WERI-Rb-1 (cell line): ENCODE measurements around the gene ABL2.
"Not testable (repeated sequence)": the region's sequence is repeated elsewhere in the genome, so short reads cannot be mapped to it uniquely, and the experiment has no call there.

ENCODE experiments used
- DNase-seq: peaks from one replicate; pipeline ENCODE4 v3.0.0-alpha.2; 2020
- H3K27ac ChIP-seq: fragments of 250-450 bp; sonication (Bioruptor Pico); 2 replicates; pipeline ENCODE4 v1.5.1; 2020; ENCODE audit warnings: mild to moderate bottlenecking, moderate library complexity
- H3K27me3 ChIP-seq: fragments of 250-450 bp; sonication (Bioruptor Pico); 2 replicates; pipeline ENCODE4 v1.5.1; 2021; ENCODE audit warnings: mild to moderate bottlenecking, low read depth, moderate library complexity; ENCODE audit not compliant: insufficient read depth, severe bottlenecking
- H3K36me3 ChIP-seq: fragments of 250-450 bp; sonication (Bioruptor Pico); 2 replicates; pipeline ENCODE4 v1.5.1; 2020; ENCODE audit warnings: mild to moderate bottlenecking, moderate library complexity
- H3K4me3 ChIP-seq: 2 replicates; pipeline ENCODE4 v1.5.1; 2011; ENCODE audit warnings: low read depth, mild to moderate bottlenecking, control low read depth, low read length
- H3K9me3 ChIP-seq: fragments of 250-450 bp; sonication (Bioruptor Pico); 2 replicates; pipeline ENCODE4 v1.5.1; 2021; ENCODE audit warnings: mild to moderate bottlenecking, moderate library complexity; ENCODE audit not compliant: severe bottlenecking
- TF ChIP-seq, protein P1 (sequence below): IDR thresholded peaks from 2 replicates; pipeline ENCODE4 v1.5.1; 2011; ENCODE audit warnings: low read depth, mild to moderate bottlenecking, control low read depth, inconsistent platforms, low read length

ABL2 gene

DNA sequence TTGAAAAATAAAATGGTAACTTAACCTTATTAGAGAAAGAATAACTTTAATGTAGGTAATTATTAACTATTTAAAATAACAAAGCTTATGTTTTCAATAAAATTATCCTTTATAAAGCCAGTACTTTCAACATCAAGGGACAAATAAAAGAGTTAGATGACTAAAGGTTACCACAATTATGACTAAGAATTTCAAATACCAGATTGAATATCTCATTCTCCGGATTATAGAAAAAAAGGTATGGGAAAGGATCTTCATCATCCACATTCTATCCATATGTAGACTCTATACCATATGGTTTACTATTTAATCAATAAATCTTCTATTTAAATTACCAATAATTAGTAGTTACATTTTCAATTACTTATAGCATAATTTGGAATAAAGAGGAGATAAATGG is 84.9 kb downstream of the ABL2 start:
- H3K9me3 ChIP-seq = peaks cover 14% of the 10 kb centered on the region
- TF ChIP-seq, protein P1, sequence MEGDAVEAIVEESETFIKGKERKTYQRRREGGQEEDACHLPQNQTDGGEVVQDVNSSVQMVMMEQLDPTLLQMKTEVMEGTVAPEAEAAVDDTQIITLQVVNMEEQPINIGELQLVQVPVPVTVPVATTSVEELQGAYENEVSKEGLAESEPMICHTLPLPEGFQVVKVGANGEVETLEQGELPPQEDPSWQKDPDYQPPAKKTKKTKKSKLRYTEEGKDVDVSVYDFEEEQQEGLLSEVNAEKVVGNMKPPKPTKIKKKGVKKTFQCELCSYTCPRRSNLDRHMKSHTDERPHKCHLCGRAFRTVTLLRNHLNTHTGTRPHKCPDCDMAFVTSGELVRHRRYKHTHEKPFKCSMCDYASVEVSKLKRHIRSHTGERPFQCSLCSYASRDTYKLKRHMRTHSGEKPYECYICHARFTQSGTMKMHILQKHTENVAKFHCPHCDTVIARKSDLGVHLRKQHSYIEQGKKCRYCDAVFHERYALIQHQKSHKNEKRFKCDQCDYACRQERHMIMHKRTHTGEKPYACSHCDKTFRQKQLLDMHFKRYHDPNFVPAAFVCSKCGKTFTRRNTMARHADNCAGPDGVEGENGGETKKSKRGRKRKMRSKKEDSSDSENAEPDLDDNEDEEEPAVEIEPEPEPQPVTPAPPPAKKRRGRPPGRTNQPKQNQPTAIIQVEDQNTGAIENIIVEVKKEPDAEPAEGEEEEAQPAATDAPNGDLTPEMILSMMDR = no peak
- H3K4me3 ChIP-seq = no peak overlapping the region
- no peak for DNase-seq
- no peaks in the 10 kb centered on the region for H3K27me3 ChIP-seq
- H3K27ac ChIP-seq = peak overlapping the region; percentile 93
- H3K36me3 ChIP-seq = peaks cover 19% of the 10 kb centered on the region

DNA sequence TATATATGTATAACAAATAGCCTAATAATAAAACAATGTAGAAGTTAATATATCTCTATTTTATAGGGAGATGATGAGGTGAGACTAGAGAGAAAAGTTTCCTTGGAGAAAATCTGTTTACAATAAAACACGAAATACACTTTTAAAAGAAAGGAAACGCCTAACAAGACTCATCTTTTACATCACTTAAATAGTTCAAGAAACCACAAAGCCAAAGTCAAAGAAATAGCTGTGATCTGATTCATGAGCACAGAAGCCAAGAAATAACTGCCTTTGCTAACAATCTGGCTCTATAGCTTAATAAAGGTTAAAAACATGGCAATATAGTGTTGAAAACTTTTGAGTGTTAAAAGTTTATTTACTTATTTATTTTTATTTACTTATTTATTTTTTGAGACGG is 86.2 kb downstream of the ABL2 start:
- Histone ChIP-seq H3K27ac (no peak overlapping the region), H3K27me3 (no peaks in the 10 kb centered on the region), H3K9me3 (peaks cover 10% of the 10 kb centered on the region), H3K36me3 (peaks cover 18% of the 10 kb centered on the region), H3K4me3 (no peak overlapping the region)
- no peak for DNase-seq
- TF ChIP-seq, protein P1 = no peak

DNA sequence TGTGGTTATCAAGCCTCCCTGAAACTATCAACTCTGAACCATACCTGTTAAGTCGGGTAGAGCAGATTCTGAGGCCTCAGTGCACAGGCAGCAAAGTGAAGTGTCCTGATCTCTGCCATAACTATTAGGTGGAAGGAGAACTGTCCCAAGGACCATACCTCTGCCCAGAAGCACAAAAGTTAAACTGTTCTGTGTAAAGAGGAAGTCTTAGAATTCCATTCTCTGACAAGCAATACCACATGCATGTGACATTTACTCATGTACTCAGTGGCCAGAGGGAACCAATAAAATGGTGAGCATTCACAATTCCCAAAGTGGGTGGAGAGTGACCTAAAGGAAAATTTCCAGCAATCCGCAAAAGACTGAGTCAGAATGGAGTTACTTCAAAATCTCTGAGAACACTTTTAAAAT is 86.6 kb downstream of the ABL2 start:
- no peak overlapping the region for H3K27ac ChIP-seq
- no peak overlapping the region for H3K4me3 ChIP-seq
- no peaks in the 10 kb centered on the region for H3K27me3 ChIP-seq
- TF ChIP-seq, protein P1 = no peak
- DNase-seq = no peak
- peaks cover 19% of the 10 kb centered on the region for H3K36me3 ChIP-seq
- H3K9me3 ChIP-seq = peaks cover 10% of the 10 kb centered on the region

DNA sequence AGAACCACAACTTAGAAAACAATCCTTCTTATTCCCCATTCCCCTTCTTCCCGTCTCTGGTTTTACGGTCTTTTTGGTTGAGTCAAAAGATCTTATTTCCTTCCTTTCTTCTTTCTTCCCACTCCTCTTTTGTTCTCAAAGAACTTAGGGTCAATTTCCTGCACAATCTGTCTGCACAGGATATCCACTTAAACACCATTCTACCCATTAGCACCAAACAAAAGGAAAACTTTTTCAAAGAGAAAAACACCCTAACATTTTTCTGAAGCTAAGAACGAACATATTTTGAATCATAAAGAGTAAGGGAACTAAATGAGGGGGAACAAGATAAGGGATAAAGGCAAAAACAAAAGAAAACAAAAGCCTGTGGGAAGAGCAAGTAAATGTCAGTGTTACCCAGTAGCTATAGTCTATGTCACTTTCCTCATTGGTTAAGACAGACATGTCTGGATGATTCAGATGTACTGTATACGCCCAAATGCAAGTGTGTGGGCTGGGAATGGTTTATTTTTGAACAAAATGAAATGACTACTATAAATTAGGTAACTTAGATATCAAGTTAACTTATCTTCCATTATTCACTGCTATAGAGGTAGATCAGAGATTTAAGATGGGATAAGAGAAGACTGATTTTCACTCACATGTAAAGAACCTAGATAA is 87.8 kb downstream of the ABL2 start:
- no peak overlapping the region for H3K27ac ChIP-seq
- no peak overlapping the region for H3K4me3 ChIP-seq
- H3K36me3 ChIP-seq = peaks cover 19% of the 10 kb centered on the region
- peaks cover 10% of the 10 kb centered on the region for H3K9me3 ChIP-seq
- TF ChIP-seq, protein P1 = no peak
- H3K27me3 ChIP-seq = no peaks in the 10 kb centered on the region
- DNase-seq = no peak

DNA sequence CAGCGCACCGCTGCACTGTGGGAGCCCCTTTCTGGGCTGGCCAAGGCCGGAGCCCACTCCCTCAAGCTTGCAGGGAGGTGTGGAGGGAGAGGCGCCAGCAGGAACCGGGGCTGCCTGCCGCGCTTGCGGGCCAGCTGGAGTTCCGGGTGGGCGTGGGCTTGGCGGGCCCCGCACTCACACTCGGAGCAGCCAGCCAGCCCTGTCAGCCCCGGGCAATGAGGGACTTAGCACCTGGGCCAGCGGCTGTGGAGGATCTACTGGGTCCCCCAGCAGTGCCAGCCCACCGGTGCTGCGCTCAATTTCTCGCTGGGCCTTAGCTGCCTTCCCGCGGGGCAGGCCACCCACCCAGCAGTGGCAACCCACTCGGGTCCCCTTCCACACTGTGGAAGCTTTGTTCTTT is 90.7 kb downstream of the ABL2 start:
- not testable (repeated sequence) for H3K4me3 ChIP-seq, H3K27me3 ChIP-seq, DNase-seq, H3K27ac ChIP-seq
- Histone ChIP-seq H3K9me3 (peaks cover 14% of the 10 kb centered on the region), H3K36me3 (peaks cover 19% of the 10 kb centered on the region)

DNA sequence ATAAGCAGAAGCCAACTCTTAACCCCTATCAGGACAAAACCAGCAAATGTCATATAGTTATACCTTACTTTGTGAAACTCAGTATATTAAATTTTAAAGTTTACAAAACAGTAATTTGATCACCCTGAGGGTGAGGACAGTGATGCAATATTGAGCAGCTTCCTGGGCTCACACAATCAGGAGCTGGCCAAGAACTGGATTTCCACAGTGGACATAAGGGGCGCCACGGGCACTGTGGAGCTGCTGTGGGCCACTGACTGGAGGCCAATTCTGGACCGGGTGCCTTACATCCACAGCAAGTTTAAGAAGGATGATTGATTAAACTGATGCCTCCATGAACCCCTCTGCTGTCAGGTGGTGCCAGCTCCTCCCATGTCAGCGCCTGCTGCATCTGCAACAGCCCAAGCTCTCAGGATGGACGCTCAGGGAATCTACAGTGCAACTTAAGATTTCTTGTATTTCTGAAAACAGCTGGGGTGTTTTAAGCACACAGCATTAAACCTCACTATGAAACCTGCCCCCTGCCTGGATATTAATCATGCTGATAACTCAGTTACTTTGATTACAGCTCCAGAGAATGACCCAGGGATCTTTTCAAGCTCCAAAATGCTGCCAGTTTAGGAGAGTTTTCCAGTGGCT is 91.7 kb downstream of the ABL2 start:
- H3K27ac ChIP-seq = peak overlapping the region; percentile 12; the same call in 1 of the 2 replicates
- H3K36me3 ChIP-seq = peaks cover 22% of the 10 kb centered on the region
- H3K4me3 ChIP-seq = no peak overlapping the region
- H3K27me3 ChIP-seq = no peaks in the 10 kb centered on the region
- peaks cover 14% of the 10 kb centered on the region for H3K9me3 ChIP-seq
- no peak for DNase-seq
- TF ChIP-seq, protein P1 = no peak

DNA sequence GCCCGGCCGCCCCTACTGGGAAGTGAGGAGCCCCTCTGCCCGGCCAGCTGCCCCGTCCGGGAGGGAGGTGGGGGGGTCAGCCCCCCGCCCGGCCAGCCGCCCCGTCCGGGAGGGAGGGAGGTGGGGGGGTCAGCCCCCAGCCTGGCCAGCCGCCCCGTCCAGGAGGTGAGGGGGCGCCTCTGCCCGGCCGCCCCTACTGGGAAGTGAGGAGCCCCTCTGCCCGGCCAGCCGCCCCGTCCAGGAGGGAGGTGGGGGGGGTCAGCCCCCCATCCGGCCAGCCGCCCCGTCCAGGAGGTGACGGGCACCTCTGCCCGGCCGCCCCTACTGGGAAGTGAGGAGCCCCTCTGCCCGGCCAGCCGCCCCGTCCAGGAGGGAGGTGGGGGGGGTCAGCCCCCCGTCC is 93.8 kb downstream of the ABL2 start:
- H3K36me3 ChIP-seq = peaks cover 21% of the 10 kb centered on the region
- H3K4me3 ChIP-seq, DNase-seq, H3K27ac ChIP-seq, H3K27me3 ChIP-seq: not testable (repeated sequence)
- H3K9me3 ChIP-seq = peaks cover 14% of the 10 kb centered on the region

GRCh38 chr1:179135168-179135567 is 94.3 kb downstream of the ABL2 start:
- H3K27me3 ChIP-seq, DNase-seq, H3K27ac ChIP-seq, H3K4me3 ChIP-seq: not testable (repeated sequence)
- Histone ChIP-seq H3K9me3 (peaks cover 11% of the 10 kb centered on the region), H3K36me3 (peaks cover 20% of the 10 kb centered on the region)
